CD4-positive, CD25-positive, alpha-beta regulatory T cell (primary cell): ENCODE data around the gene MGAT3. TPM values are rescaled to one million over a fixed set of nuclear protein-coding genes. Genes with fewer than 3 reads are reported as not detected.

Source experiments
- polyA plus RNA-seq, 4 donors: library from polyadenylated mRNA; unstranded; fragments of 300-500 nt; fragmentation: Illumina TruSeq; gene quantifications; one replicate each; pipeline ENCODE4 v1.2.3, GENCODE V29; 2021
- total RNA-seq: library from RNA; stranded (reverse); gene quantifications from one replicate; pipeline ENCODE4 v1.2.3, GENCODE V29; 2022

Gene MGAT3
- total and polyA plus RNA-seq, 5 donors from 2014 or later = 0.12 TPM; not detected in 4

Other genes starting within 250 kb of the MGAT3 start
- gene PDGFB, start 212.0 kb upstream of the MGAT3 start, total RNA-seq = 1.7 TPM
- gene PDGFB, start 212.0 kb upstream of the MGAT3 start, polyA plus RNA-seq = 1 to 10 TPM in 3 of 4 donors, under 1 TPM in 1; 0.63 to 6.3 (median 4.7) TPM
- gene RPL3, start 137.4 kb upstream of the MGAT3 start, total RNA-seq = 2,127 TPM
- gene RPL3, start 137.4 kb upstream of the MGAT3 start, polyA plus RNA-seq = 1,000 to 10,000 TPM; 1,978 to 4,217 (median 3,375) TPM
- gene SYNGR1, start 107.0 kb upstream of the MGAT3 start, total RNA-seq = 1.1 TPM
- under 1 TPM; 0.22 to 0.95 (median 0.42) TPM for gene SYNGR1, start 107.0 kb upstream of the MGAT3 start, polyA plus RNA-seq
- gene TAB1, start 57.2 kb upstream of the MGAT3 start, total RNA-seq = 20.2 TPM
- gene TAB1, start 57.2 kb upstream of the MGAT3 start, polyA plus RNA-seq = 1 to 10 TPM; 2.5 to 6.2 (median 2.8) TPM
- gene MIEF1, start 45.3 kb downstream of the MGAT3 start, total RNA-seq = 16.0 TPM
- 10 to 100 TPM; 24.0 to 39.8 (median 29.8) TPM for gene MIEF1, start 45.3 kb downstream of the MGAT3 start, polyA plus RNA-seq
- 246 TPM for gene ATF4, start 63.5 kb downstream of the MGAT3 start, total RNA-seq
- gene ATF4, start 63.5 kb downstream of the MGAT3 start, polyA plus RNA-seq = 10 to 100 TPM; 58.2 to 75.2 (median 69.1) TPM
- 42.9 TPM for gene RPS19BP1, start 75.7 kb downstream of the MGAT3 start, total RNA-seq
- 100 to 1,000 TPM; 102 to 117 (median 110) TPM for gene RPS19BP1, start 75.7 kb downstream of the MGAT3 start, polyA plus RNA-seq
- 10.6 TPM for gene CACNA1I, start 113.7 kb downstream of the MGAT3 start, total RNA-seq
- gene CACNA1I, start 113.7 kb downstream of the MGAT3 start, polyA plus RNA-seq = under 1 TPM; 0.06 to 0.45 (median 0.30) TPM